ENCODE measurements around the gene GPR65.
"Not testable (repeated sequence)": the region's sequence is repeated elsewhere in the genome, so short reads cannot be mapped to it uniquely, and the experiment has no call there.

The GPR65 gene

GRCh38 chr14:88023658-88024187, 18.8 kb downstream of the GPR65 start:
- H3K36me3 ChIP-seq = no peaks in the 10 kb centered on the region
- no peak for TF ChIP-seq CTCF (IDR thresholded peaks at IDR 0.05)
- H3K4me3 ChIP-seq = no peak overlapping the region
- intact Hi-C loops (cut with DNase I; ENCODE audit: low total_unique reads) = no loop called here
- DNase-seq = no peak
- H3K9me3 ChIP-seq = no peaks in the 10 kb centered on the region
- no peaks in the 10 kb centered on the region for H3K27me3 ChIP-seq
- H3K4me1 ChIP-seq = no peaks in the 10 kb centered on the region
- H3K27ac ChIP-seq = no peak overlapping the region

GRCh38 chr14:88024252-88025086, 19.5 kb downstream of the GPR65 start:
- DNase-seq; intact Hi-C loops (cut with DNase I; ENCODE audit: low total_unique reads); H3K9me3 ChIP-seq; H3K4me1 ChIP-seq; H3K27ac ChIP-seq; H3K4me3 ChIP-seq; H3K27me3 ChIP-seq; H3K36me3 ChIP-seq: not testable (repeated sequence)

GRCh38 chr14:88025313-88025712, 20.4 kb downstream of the GPR65 start:
- H3K9me3 ChIP-seq = no peaks in the 10 kb centered on the region
- H3K27ac ChIP-seq = no peak overlapping the region
- TF ChIP-seq CTCF (IDR thresholded peaks at IDR 0.05) = no peak
- H3K27me3 ChIP-seq = no peaks in the 10 kb centered on the region
- DNase-seq = no peak
- H3K4me3 ChIP-seq = no peak overlapping the region
- no peaks in the 10 kb centered on the region for H3K4me1 ChIP-seq
- no peaks in the 10 kb centered on the region for H3K36me3 ChIP-seq
- intact Hi-C loops (cut with DNase I; ENCODE audit: low total_unique reads) = no loop called here

- H3K9me3 ChIP-seq = no peaks in the 10 kb centered on the region
- H3K4me1 ChIP-seq = no peaks in the 10 kb centered on the region
- intact Hi-C loops (cut with DNase I; ENCODE audit: low total_unique reads) = no loop called here
- no peak overlapping the region for H3K27ac ChIP-seq
- DNase-seq = no peak
- TF ChIP-seq CTCF (IDR thresholded peaks at IDR 0.05) = no peak
- H3K36me3 ChIP-seq = no peaks in the 10 kb centered on the region
- H3K27me3 ChIP-seq = no peaks in the 10 kb centered on the region
- no peak overlapping the region for H3K4me3 ChIP-seq
Observed at GRCh38 chr14:88026890-88027289, 22.0 kb downstream of the GPR65 start.

- Histone ChIP-seq H3K4me3 (no peak overlapping the region), H3K27ac (no peak overlapping the region), H3K4me1 (no peaks in the 10 kb centered on the region), H3K36me3 (no peaks in the 10 kb centered on the region), H3K27me3 (no peaks in the 10 kb centered on the region), H3K9me3 (no peaks in the 10 kb centered on the region)
- no peak for TF ChIP-seq CTCF (IDR thresholded peaks at IDR 0.05)
- intact Hi-C loops (cut with DNase I; ENCODE audit: low total_unique reads) = no loop called here
- no peak for DNase-seq
Observed at GRCh38 chr14:88029500-88029899, 24.6 kb downstream of the GPR65 start.

GRCh38 chr14:88030079-88030478, 25.1 kb downstream of the GPR65 start:
- no peaks in the 10 kb centered on the region for H3K4me1 ChIP-seq
- no peak for TF ChIP-seq CTCF (IDR thresholded peaks at IDR 0.05)
- H3K27me3 ChIP-seq = no peaks in the 10 kb centered on the region
- H3K9me3 ChIP-seq = no peaks in the 10 kb centered on the region
- no peak for DNase-seq
- no peak overlapping the region for H3K27ac ChIP-seq
- no peaks in the 10 kb centered on the region for H3K36me3 ChIP-seq
- H3K4me3 ChIP-seq = no peak overlapping the region
- intact Hi-C loops (cut with DNase I; ENCODE audit: low total_unique reads) = no loop called here
